ENCODE measurements around the gene ADSL.

- no peak for TF ChIP-seq CTCF (IDR thresholded peaks at IDR 0.05)
- no peak for TF ChIP-seq POLR2A (IDR thresholded peaks at IDR 0.05)
These were observed 63.4 kb downstream of the ADSL start for GRCh38 chr22:40409613-40410113.
